Body of pancreas (tissue), 4 donors: ENCODE data around the gene GPN1. TPM values are rescaled to one million over a fixed set of nuclear protein-coding genes. Genes with fewer than 3 reads are reported as not detected.

ENCODE experiments used
- ATAC-seq: fragments of 150-250 bp; one replicate; pipeline ENCODE4 v1.9.1; 2016
- DNase-seq, 4 donors: peaks; one replicate each; pipeline ENCODE4 v3.0.0-alpha.2; 2019
- H3K27ac ChIP-seq, 4 donors: fragments of 200-600 bp; sonication (generic); 1 replicate in 3 of 4; 2 replicates in 1 of 4; pipeline versions ENCODE4 v1.5.1 to v1.6.1; 2016 to 2019; ENCODE audit warnings: mild to moderate bottlenecking in 1 of 4, mixed read lengths in 1 of 4, moderate library complexity in 1 of 4
- H3K27me3 ChIP-seq, 2 donors: fragments of 200-600 bp; sonication (generic); one replicate each; pipeline ENCODE4 v1.6.0; 2016; ENCODE audit warnings: mild to moderate bottlenecking in 1 of 2
- H3K36me3 ChIP-seq, 2 donors: fragments of 200-600 bp; sonication (generic); replicated peaks in 1 of 2; 2 replicates each; pipeline ENCODE4 v1.5.1; 2016; ENCODE audit warnings: low read depth in 2 of 2; ENCODE audit not compliant: insufficient read depth in 1 of 2
- H3K4me1 ChIP-seq: fragments of 200-600 bp; sonication (generic); one replicate; pipeline ENCODE4 v1.6.0; 2016
- H3K4me3 ChIP-seq, 2 donors: fragments of 200-600 bp; sonication (generic); 1 replicate in 1 of 2; 2 replicates in 1 of 2; pipeline ENCODE4 v1.5.1; 2016 to 2019
- H3K9me3 ChIP-seq, 3 donors: fragments of 200-600 bp; sonication (generic); 1 replicate in 2 of 3; 2 replicates in 1 of 3; pipeline ENCODE4 v1.5.1; 2016
- CTCF ChIP-seq, 7 experiments: fragments of 450-650 bp in 4 of 7; fragments of 200-600 bp in 3 of 7; sonication (generic) in 3 of 7; IDR thresholded peaks; one replicate each; pipeline ENCODE4 v1.5.1; 2016 to 2019; ENCODE audit warnings: antibody characterized with exemption in 7 of 7
- POLR2A ChIP-seq, 3 donors: fragments of 450-650 bp; IDR thresholded peaks; one replicate each; pipeline ENCODE4 v1.6.1; 2016; ENCODE audit warnings: antibody characterized with exemption in 3 of 3, mild to moderate bottlenecking in 2 of 3
- WGBS, 2 donors: methylation state at CpG; one replicate each; pipeline ENCODE4 v1.1.5; 2017; 5-methylcytosine and 5-hydroxymethylcytosine counted together
- intact Hi-C: fragments of 100-400 bp; cut with DNase I; formaldehyde crosslinking; loops from one replicate; pipeline ENCODE4 v1.15.1; 2023
- total RNA-seq, 2 donors: library from RNA; depleted of rRNA; stranded (reverse); fragments of >200 nt; gene quantifications; one replicate each; pipeline ENCODE4 v1.1.0, GENCODE V29; 2016

GPN1 gene
- total RNA-seq, 2 donors from 2014 or later, result 9.9 to 17.9 TPM

DNA sequence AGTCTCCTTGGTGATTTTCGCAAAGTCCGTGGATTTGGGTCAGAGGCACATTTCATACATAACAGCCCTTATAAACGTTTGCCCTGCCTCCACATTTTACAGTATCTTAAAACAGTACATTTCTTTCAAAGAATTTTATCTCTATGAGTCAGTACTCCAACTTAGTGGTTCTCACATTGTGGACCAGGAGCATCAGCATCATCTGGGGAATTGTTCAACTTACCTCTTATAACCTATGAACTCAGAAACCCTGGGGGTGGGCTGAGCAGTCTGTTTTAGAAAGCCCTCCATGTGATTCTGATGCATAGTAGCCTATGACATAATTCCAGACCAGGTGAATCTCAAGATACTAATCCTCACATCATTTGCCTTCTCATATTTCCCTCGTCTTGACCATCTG is 22.2 kb downstream of the GPN1 start:
- Histone ChIP-seq H3K36me3 (peaks cover 0 to 17% of the 10 kb centered on the region in 2 donors), H3K4me3 (no peak overlapping the region), H3K27ac (peak overlapping the region in 1 of 4 donors; percentile 26), H3K9me3 (no peaks in the 10 kb centered on the region), H3K27me3 (no peaks in the 10 kb centered on the region), H3K4me1 (peaks cover 10% of the 10 kb centered on the region)
- intact Hi-C loops, result no loop called here
- 62% methylated on average over 4 of the region's 4 CpGs for WGBS, 2 donors
- no peak for ATAC-seq
- TF ChIP-seq CTCF (IDR thresholded peaks at IDR 0.05) (no peak), POLR2A (IDR thresholded peaks at IDR 0.05) (no peak)
- DNase-seq, result no peak

DNA sequence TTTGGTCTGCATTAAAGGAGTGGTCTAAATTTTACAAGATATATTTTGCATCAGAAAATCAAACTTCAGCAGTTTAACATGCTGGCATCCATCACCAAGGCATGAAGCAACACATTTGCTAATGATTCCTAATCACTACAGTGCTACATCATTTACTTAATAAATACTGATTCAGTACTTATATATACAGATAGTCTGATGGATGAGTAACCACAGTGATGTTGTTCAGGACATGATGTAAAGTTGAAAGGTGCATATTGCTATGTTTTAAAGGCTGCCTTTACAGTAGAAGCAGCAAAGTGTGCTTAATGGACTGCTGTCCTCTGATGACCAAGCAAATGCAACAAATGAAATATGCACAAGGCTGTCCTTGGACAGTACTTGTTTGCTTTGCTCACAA is 23.5 kb downstream of the GPN1 start:
- DNase-seq (no peak), ATAC-seq (no peak)
- intact Hi-C loops, result no loop called here
- H3K4me1 ChIP-seq, result peaks cover 10% of the 10 kb centered on the region
- no peak overlapping the region for H3K4me3 ChIP-seq
- H3K9me3 ChIP-seq, result no peaks in the 10 kb centered on the region
- peaks cover 0 to 15% of the 10 kb centered on the region in 2 donors for H3K36me3 ChIP-seq
- no peak for TF ChIP-seq CTCF (IDR thresholded peaks at IDR 0.05)
- TF ChIP-seq POLR2A (IDR thresholded peaks at IDR 0.05), result no peak
- no peaks in the 10 kb centered on the region for H3K27me3 ChIP-seq
- peak overlapping the region in 1 of 4 donors; percentile 26 for H3K27ac ChIP-seq

GRCh38 chr2:27652790-27653189 is 23.9 kb downstream of the GPN1 start:
- 64 to 82% methylated on average over 1 of the region's 1 CpG for WGBS, 2 donors
- ATAC-seq (no peak), DNase-seq (no peak)
- H3K9me3 ChIP-seq, result no peaks in the 10 kb centered on the region
- intact Hi-C loops, result no loop called here
- H3K4me3 ChIP-seq, result no peak overlapping the region
- peaks cover 0 to 15% of the 10 kb centered on the region in 2 donors for H3K36me3 ChIP-seq
- peaks cover 10% of the 10 kb centered on the region for H3K4me1 ChIP-seq
- no peaks in the 10 kb centered on the region for H3K27me3 ChIP-seq
- peak overlapping the region in 1 of 4 donors; percentile 22 for H3K27ac ChIP-seq
- TF ChIP-seq CTCF (IDR thresholded peaks at IDR 0.05) (no peak), POLR2A (IDR thresholded peaks at IDR 0.05) (no peak)

GRCh38 chr2:27653397-27653796 is 24.5 kb downstream of the GPN1 start:
- Histone ChIP-seq H3K4me3 (no peak overlapping the region), H3K27me3 (no peaks in the 10 kb centered on the region), H3K27ac (no peak overlapping the region), H3K9me3 (no peaks in the 10 kb centered on the region), H3K4me1 (peaks cover 10% of the 10 kb centered on the region), H3K36me3 (peaks cover 0 to 15% of the 10 kb centered on the region in 2 donors)
- TF ChIP-seq POLR2A (IDR thresholded peaks at IDR 0.05) (no peak), CTCF (IDR thresholded peaks at IDR 0.05) (no peak)
- intact Hi-C loops, result no loop called here
- DNase-seq (no peak), ATAC-seq (no peak)
- 90 to 93% methylated on average over 2 of the region's 2 CpGs for WGBS, 2 donors

DNA sequence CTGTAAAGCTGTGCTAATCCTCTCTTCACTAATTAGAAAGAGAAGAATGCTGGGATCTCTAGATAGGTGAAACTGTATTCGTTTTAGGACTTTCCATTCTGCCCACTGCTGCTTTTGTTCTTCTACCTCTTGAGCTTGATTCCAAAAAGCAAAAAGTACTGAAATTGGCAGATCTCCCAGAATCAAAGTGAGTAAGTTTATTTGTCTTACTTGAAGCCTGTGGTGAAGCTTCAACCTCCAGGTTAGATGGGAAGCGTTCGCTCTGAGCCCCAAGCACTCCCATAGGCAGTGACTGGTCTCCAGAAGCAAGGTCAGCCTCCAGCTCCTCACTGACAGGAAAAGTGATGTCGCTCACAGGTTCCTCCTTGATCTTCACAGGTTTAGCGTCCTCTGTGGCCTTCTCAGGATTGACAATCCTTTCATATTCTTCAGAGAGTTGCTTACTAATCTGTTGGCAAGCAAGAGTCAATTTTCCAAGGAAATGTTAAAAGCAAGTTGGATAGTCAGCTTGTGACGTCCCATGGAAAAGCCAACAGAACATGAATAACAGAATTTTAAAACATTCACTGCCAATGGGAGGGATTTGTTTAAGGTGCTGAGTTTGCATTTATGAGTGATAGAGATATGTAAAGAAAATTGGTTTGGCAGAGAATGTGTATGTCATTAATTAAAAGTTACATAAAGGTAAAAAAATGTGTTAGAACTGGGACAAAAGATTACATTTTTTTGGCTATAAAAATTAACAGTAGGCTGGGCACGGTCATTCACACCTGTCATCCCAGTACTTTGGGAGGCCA is 26.5 kb downstream of the GPN1 start:
- peaks cover 15% of the 10 kb centered on the region for H3K4me1 ChIP-seq
- no peaks in the 10 kb centered on the region for H3K27me3 ChIP-seq
- TF ChIP-seq CTCF (IDR thresholded peaks at IDR 0.05) (no peak), POLR2A (IDR thresholded peaks at IDR 0.05) (no peak)
- no peak overlapping the region for H3K27ac ChIP-seq
- ATAC-seq, result no peak
- H3K9me3 ChIP-seq, result no peaks in the 10 kb centered on the region
- H3K36me3 ChIP-seq, result peaks cover 0 to 10% of the 10 kb centered on the region in 2 donors
- WGBS, 2 donors, result 40 to 52% methylated on average over 7 of the region's 7 CpGs
- no peak overlapping the region for H3K4me3 ChIP-seq
- intact Hi-C loops, result no loop called here
- no peak for DNase-seq
